AG09319 (cell line): ENCODE data around the gene ACOX2.

Experiments
- DNase-seq: peaks from one replicate; pipeline ENCODE4 v3.0.0-alpha.2; 2010; ENCODE audit warnings: low read depth; ENCODE audit errors: extremely low read depth
- CTCF ChIP-seq: IDR thresholded peaks from 2 replicates; pipeline ENCODE4 v1.5.1; 2011; ENCODE audit warnings: low read depth, mild to moderate bottlenecking, inconsistent platforms, low read length, moderate library complexity

Gene ACOX2

DNA sequence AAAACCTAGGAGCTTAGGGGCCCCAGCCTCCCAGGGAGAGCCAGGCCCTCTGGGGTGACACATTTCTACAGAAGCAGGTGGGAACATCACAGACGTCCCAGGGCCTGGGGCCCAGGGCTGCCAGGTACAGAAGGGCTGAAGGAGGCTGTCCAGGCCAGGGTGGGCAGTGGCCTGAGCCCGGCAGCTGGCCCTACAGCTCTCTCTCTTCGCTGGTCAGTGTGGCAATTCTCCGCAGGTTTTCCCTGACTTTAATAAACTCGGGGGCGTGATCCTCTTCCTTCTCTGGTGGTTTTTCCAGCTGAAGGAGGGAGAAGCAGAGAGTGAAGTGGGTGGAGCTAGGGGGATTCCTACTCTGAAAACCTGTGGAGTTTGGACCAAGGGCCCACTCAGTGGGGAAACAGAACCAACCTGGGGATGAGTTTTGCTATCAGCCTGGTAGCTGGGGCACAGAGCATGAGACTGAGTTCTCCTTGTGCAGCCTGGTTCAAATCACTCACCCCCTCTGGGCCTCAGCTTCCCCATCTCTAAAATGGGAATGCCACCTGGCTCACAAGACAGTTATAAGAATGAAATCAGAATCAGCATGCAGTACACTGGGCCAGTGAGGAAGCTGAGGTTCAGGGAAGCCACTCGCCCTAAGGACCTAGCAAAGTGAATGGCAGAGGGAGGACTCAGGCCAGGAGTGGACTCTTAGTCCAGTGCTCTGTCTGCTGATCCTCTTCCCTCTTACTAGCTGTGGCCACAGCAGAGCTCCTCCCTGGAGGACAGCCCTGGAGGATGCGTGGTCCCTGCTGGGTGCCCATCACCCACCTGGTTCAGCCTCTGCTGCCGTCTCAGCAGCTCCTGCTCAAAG lies 29.6 kb upstream of the ACOX2 start:
- TF ChIP-seq CTCF: no peak
- DNase-seq: no peak

- DNase-seq: no peak
- no peak for TF ChIP-seq CTCF
Observed at GRCh38 chr3:58565621-58566397, 28.8 kb upstream of the ACOX2 start.

DNA sequence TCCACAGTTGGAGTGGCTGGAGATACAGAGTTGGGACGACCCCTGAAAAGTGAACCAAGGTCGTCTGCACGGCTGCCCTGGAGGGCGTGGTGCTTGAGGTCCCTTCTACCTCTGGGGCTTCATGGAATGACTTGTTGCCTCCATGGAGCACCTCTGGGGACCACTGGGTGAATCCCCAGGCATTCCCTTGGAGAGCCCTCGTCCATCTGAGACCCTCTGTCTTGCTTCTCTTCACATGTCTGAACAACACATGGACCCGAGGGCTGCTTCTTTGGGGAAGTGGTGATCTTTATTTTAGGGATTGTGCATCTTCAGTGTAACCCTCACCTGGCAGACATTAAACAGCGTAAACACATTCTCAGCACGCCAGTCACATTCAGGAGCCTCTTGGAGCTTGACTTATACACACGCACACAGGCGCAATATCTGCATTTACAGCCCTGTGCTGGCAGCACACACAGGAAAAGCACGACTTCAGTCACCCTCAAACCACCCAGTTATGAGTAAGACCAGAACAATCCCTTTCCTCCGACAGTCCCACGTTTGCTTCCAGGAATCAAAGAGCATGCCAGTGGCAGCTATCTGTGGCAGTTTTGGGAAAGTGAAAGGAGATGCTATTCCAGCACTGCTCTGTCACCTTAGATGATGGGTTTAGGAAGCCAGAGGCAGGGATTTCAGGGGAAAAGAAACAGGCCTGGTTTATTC lies 27.6 kb upstream of the ACOX2 start:
- DNase-seq: no peak
- TF ChIP-seq CTCF: no peak

GRCh38 chr3:58564054-58564453 lies 27.1 kb upstream of the ACOX2 start:
- TF ChIP-seq CTCF: no peak
- DNase-seq: no peak

DNA sequence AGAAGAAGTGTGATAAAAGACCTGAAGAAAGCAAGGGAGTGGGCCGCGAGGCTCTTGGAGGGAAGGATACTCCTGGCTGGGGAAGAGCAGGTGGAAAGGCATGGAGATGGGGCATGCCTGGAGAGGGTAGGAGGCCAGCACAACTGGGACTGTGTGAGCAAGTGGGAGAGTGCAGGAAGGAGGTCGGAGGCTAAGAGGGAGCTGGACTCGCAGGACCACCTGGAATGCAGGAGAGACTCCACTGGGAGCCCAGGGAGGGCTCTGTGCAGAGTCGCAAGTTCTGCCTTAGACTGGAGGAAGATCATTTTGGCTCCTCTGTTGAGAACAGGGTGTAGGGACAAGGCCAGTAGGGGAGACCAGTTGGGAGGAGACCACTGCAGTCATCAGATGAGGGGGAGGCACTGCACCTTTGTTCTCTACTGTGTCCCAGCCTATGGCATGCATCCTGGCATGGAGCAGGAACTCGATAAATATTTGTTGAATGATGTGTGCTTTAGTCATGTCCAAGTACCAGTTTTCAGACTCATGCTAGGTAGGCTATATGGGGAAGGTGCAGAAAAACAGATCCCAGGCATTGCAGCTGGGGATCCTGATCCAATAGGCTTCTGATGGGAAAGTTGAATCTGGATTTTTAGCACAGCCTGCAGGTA lies 26.5 kb upstream of the ACOX2 start:
- TF ChIP-seq CTCF: no peak
- DNase-seq: no peak

DNA sequence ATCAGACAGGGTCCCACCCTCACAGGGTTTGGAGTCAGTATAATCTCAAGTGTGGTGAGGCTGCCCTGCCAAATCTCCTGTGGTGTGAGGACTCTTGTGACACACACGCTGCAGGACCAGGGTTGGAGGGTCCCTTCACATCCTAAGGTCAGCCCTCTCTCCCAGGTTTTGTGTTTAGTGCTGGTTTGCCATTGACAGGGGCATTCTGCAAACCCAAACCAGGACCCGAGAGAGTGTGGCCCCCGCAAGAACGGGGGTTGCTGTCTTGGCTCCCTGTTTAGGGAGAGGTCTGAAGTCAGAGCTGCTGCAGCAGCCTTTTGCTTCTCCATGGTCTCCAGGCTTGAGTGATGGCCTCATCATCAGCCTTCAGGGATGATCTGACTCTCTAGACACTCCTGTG lies 25.5 kb upstream of the ACOX2 start:
- TF ChIP-seq CTCF: no peak
- DNase-seq: no peak
